DND-41 (cell line): ENCODE data around the gene ZNRF1.

Experiments
- CTCF ChIP-seq: IDR thresholded peaks from 2 replicates; pipeline ENCODE4 v1.5.1; 2012; ENCODE audit warnings: borderline replicate concordance, low read length, moderate library complexity, mild to moderate bottlenecking; ENCODE audit not compliant: poor library complexity, severe bottlenecking; ENCODE audit errors: extremely low read depth
- EZH2 ChIP-seq: IDR thresholded peaks from 3 replicates; pipeline ENCODE4 v1.6.1; 2012; ENCODE audit warnings: borderline replicate concordance, low read depth, mild to moderate bottlenecking, moderate library complexity, low read length, inconsistent platforms; ENCODE audit not compliant: severe bottlenecking

- TF ChIP-seq CTCF (no peak), EZH2 (no peak)
Observed at GRCh38 chr16:75062976-75063346, 64.1 kb downstream of the ZNRF1 start.
